ENCODE data around the gene GATA3.
"Not testable (repeated sequence)": the region's sequence is repeated elsewhere in the genome, so short reads cannot be mapped to it uniquely, and the experiment has no call there.

Gene GATA3

GRCh38 chr10:8054494-8055407 is at the start of gene GATA3:
GATA3 (plus strand) TSS chr10:8054688; CDS start chr10:8055656, 968 bp downstream.
- H3K4me3 ChIP-seq (ENCODE audit: low read length): no peak within 1 kb of the TSS
- H3K27me3 ChIP-seq (ENCODE audit: control insufficient read depth, insufficient read depth, low read length): peaks cover 97% of the 10 kb centered on the region
- H3K4me1 ChIP-seq (ENCODE audit: control insufficient read depth, insufficient read depth, low read length): peaks cover 21% of the 10 kb centered on the region
- H3K36me3 ChIP-seq (ENCODE audit: control insufficient read depth, insufficient read depth, low read length): no peaks in the 10 kb centered on the region
- no peaks in the 10 kb centered on the region for H3K9me3 ChIP-seq (ENCODE audit: control insufficient read depth, low read length)
- H3K9ac ChIP-seq (ENCODE audit: low read length): peak within 1 kb of the TSS; percentile 47

GRCh38 chr10:8006274-8006999 is 48.1 kb upstream of the GATA3 start:
- no peaks in the 10 kb centered on the region for H3K36me3 ChIP-seq (ENCODE audit: control insufficient read depth, insufficient read depth, low read length)
- H3K9ac ChIP-seq (ENCODE audit: low read length): no peak overlapping the region
- no peak overlapping the region for H3K4me3 ChIP-seq (ENCODE audit: low read length)
- H3K9me3 ChIP-seq (ENCODE audit: control insufficient read depth, low read length): no peaks in the 10 kb centered on the region
- no peaks in the 10 kb centered on the region for H3K27me3 ChIP-seq (ENCODE audit: control insufficient read depth, insufficient read depth, low read length)
- H3K4me1 ChIP-seq (ENCODE audit: control insufficient read depth, insufficient read depth, low read length): no peaks in the 10 kb centered on the region

GRCh38 chr10:8009031-8009430 is 45.5 kb upstream of the GATA3 start:
- Histone ChIP-seq H3K9ac (ENCODE audit: low read length) (no peak overlapping the region), H3K9me3 (ENCODE audit: control insufficient read depth, low read length) (no peaks in the 10 kb centered on the region), H3K27me3 (ENCODE audit: control insufficient read depth, insufficient read depth, low read length) (no peaks in the 10 kb centered on the region), H3K4me3 (ENCODE audit: low read length) (no peak overlapping the region), H3K36me3 (ENCODE audit: control insufficient read depth, insufficient read depth, low read length) (no peaks in the 10 kb centered on the region), H3K4me1 (ENCODE audit: control insufficient read depth, insufficient read depth, low read length) (no peaks in the 10 kb centered on the region)

- H3K4me3 ChIP-seq (ENCODE audit: low read length): no peak overlapping the region
- no peaks in the 10 kb centered on the region for H3K4me1 ChIP-seq (ENCODE audit: control insufficient read depth, insufficient read depth, low read length)
- H3K27me3 ChIP-seq (ENCODE audit: control insufficient read depth, insufficient read depth, low read length): no peaks in the 10 kb centered on the region
- H3K9me3 ChIP-seq (ENCODE audit: control insufficient read depth, low read length): no peaks in the 10 kb centered on the region
- H3K9ac ChIP-seq (ENCODE audit: low read length): no peak overlapping the region
- H3K36me3 ChIP-seq (ENCODE audit: control insufficient read depth, insufficient read depth, low read length): no peaks in the 10 kb centered on the region
Observed at GRCh38 chr10:8013006-8013405, 41.5 kb upstream of the GATA3 start.

GRCh38 chr10:8013619-8014018 is 40.9 kb upstream of the GATA3 start:
- H3K4me3 ChIP-seq (ENCODE audit: low read length): no peak overlapping the region
- H3K36me3 ChIP-seq (ENCODE audit: control insufficient read depth, insufficient read depth, low read length): no peaks in the 10 kb centered on the region

GRCh38 chr10:8014649-8015048 is 39.8 kb upstream of the GATA3 start:
- Histone ChIP-seq H3K4me1 (ENCODE audit: control insufficient read depth, insufficient read depth, low read length) (no peaks in the 10 kb centered on the region), H3K9me3 (ENCODE audit: control insufficient read depth, low read length) (no peaks in the 10 kb centered on the region), H3K4me3 (ENCODE audit: low read length) (no peak overlapping the region), H3K9ac (ENCODE audit: low read length) (no peak overlapping the region), H3K36me3 (ENCODE audit: control insufficient read depth, insufficient read depth, low read length) (no peaks in the 10 kb centered on the region), H3K27me3 (ENCODE audit: control insufficient read depth, insufficient read depth, low read length) (no peaks in the 10 kb centered on the region)

More at GRCh38 chr10:8013619-8014018, 40.9 kb upstream of the GATA3 start:
- no peaks in the 10 kb centered on the region for H3K4me1 ChIP-seq (ENCODE audit: control insufficient read depth, insufficient read depth, low read length)
- no peaks in the 10 kb centered on the region for H3K9me3 ChIP-seq (ENCODE audit: control insufficient read depth, low read length)
- H3K27me3 ChIP-seq (ENCODE audit: control insufficient read depth, insufficient read depth, low read length): no peaks in the 10 kb centered on the region
- no peak overlapping the region for H3K9ac ChIP-seq (ENCODE audit: low read length)

GRCh38 chr10:8017277-8017676 is 37.2 kb upstream of the GATA3 start:
- H3K9ac ChIP-seq (ENCODE audit: low read length): no peak overlapping the region
- H3K27me3 ChIP-seq (ENCODE audit: control insufficient read depth, insufficient read depth, low read length): no peaks in the 10 kb centered on the region
- H3K36me3 ChIP-seq (ENCODE audit: control insufficient read depth, insufficient read depth, low read length): no peaks in the 10 kb centered on the region
- H3K4me3 ChIP-seq (ENCODE audit: low read length): no peak overlapping the region
- H3K9me3 ChIP-seq (ENCODE audit: control insufficient read depth, low read length): no peaks in the 10 kb centered on the region
- no peaks in the 10 kb centered on the region for H3K4me1 ChIP-seq (ENCODE audit: control insufficient read depth, insufficient read depth, low read length)

GRCh38 chr10:8023321-8023720 is 31.2 kb upstream of the GATA3 start:
- peaks cover 11% of the 10 kb centered on the region for H3K27me3 ChIP-seq (ENCODE audit: control insufficient read depth, insufficient read depth, low read length)
- H3K9ac ChIP-seq (ENCODE audit: low read length): no peak overlapping the region
- no peak overlapping the region for H3K4me3 ChIP-seq (ENCODE audit: low read length)
- H3K9me3 ChIP-seq (ENCODE audit: control insufficient read depth, low read length): no peaks in the 10 kb centered on the region
- H3K4me1 ChIP-seq (ENCODE audit: control insufficient read depth, insufficient read depth, low read length): no peaks in the 10 kb centered on the region
- H3K36me3 ChIP-seq (ENCODE audit: control insufficient read depth, insufficient read depth, low read length): no peaks in the 10 kb centered on the region

GRCh38 chr10:8023851-8024250 is 30.6 kb upstream of the GATA3 start:
- H3K27me3 ChIP-seq (ENCODE audit: control insufficient read depth, insufficient read depth, low read length): peaks cover 11% of the 10 kb centered on the region
- H3K4me3 ChIP-seq (ENCODE audit: low read length): no peak overlapping the region
- no peaks in the 10 kb centered on the region for H3K36me3 ChIP-seq (ENCODE audit: control insufficient read depth, insufficient read depth, low read length)
- H3K9ac ChIP-seq (ENCODE audit: low read length): no peak overlapping the region
- no peaks in the 10 kb centered on the region for H3K9me3 ChIP-seq (ENCODE audit: control insufficient read depth, low read length)
- H3K4me1 ChIP-seq (ENCODE audit: control insufficient read depth, insufficient read depth, low read length): no peaks in the 10 kb centered on the region

- H3K9me3 ChIP-seq (ENCODE audit: control insufficient read depth, low read length): no peaks in the 10 kb centered on the region
- peaks cover 19% of the 10 kb centered on the region for H3K27me3 ChIP-seq (ENCODE audit: control insufficient read depth, insufficient read depth, low read length)
- H3K36me3 ChIP-seq (ENCODE audit: control insufficient read depth, insufficient read depth, low read length): no peaks in the 10 kb centered on the region
- no peak overlapping the region for H3K4me3 ChIP-seq (ENCODE audit: low read length)
- H3K4me1 ChIP-seq (ENCODE audit: control insufficient read depth, insufficient read depth, low read length): no peaks in the 10 kb centered on the region
- H3K9ac ChIP-seq (ENCODE audit: low read length): no peak overlapping the region
Observed at GRCh38 chr10:8026349-8027259, 27.9 kb upstream of the GATA3 start.

- peaks cover 59% of the 10 kb centered on the region for H3K27me3 ChIP-seq (ENCODE audit: control insufficient read depth, insufficient read depth, low read length)
- H3K9ac ChIP-seq (ENCODE audit: low read length); H3K4me3 ChIP-seq (ENCODE audit: low read length); H3K36me3 ChIP-seq (ENCODE audit: control insufficient read depth, insufficient read depth, low read length); H3K9me3 ChIP-seq (ENCODE audit: control insufficient read depth, low read length): not testable (repeated sequence)
- peaks cover 16% of the 10 kb centered on the region for H3K4me1 ChIP-seq (ENCODE audit: control insufficient read depth, insufficient read depth, low read length)
Observed at GRCh38 chr10:8031211-8031610, 23.3 kb upstream of the GATA3 start.
